NCI-H2081 (cell line): ENCODE data around the gene PTPRD.

Source experiments
- DNase-seq, 2 experiments: peaks; one replicate each; lab custom pipeline; 2025; lab: John Stamatoyannopoulos, UW

Gene PTPRD

GRCh38 chr9:8515748-8516147 is 2097.1 kb downstream of the PTPRD start:
- DNase-seq, result no peak

- no peak for DNase-seq
These were observed 2098.0 kb downstream of the PTPRD start for GRCh38 chr9:8514760-8515159.

GRCh38 chr9:8508671-8509290 is 2104.0 kb downstream of the PTPRD start:
- DNase-seq, result no peak

GRCh38 chr9:8494571-8494970 is 2118.2 kb downstream of the PTPRD start:
- DNase-seq, result no peak

- DNase-seq, result no peak
These were observed 2120.1 kb downstream of the PTPRD start for GRCh38 chr9:8492679-8493078.

GRCh38 chr9:8492024-8492423 is 2120.8 kb downstream of the PTPRD start:
- DNase-seq, result no peak

- DNase-seq, result no peak
These were observed 2121.2 kb downstream of the PTPRD start for GRCh38 chr9:8491563-8491962.

- DNase-seq, result no peak
These were observed 2123.0 kb downstream of the PTPRD start for GRCh38 chr9:8489835-8490234.

GRCh38 chr9:8486095-8486494 is 2126.7 kb downstream of the PTPRD start:
- peak; percentile 52 to 72 for DNase-seq

- DNase-seq, result no peak
These were observed 2128.1 kb downstream of the PTPRD start for GRCh38 chr9:8484597-8485191.

GRCh38 chr9:8477450-8477849 is 2135.4 kb downstream of the PTPRD start:
- no peak for DNase-seq

GRCh38 chr9:8474937-8475336 is 2137.9 kb downstream of the PTPRD start:
- no peak for DNase-seq

GRCh38 chr9:8473244-8474020 is 2139.4 kb downstream of the PTPRD start:
- no peak for DNase-seq

- DNase-seq, result peak; percentile 24 to 57
These were observed 2144.7 kb downstream of the PTPRD start for GRCh38 chr9:8468045-8468637.

GRCh38 chr9:8457816-8458215 is 2155.0 kb downstream of the PTPRD start:
- no peak for DNase-seq

GRCh38 chr9:8457055-8457454 is 2155.7 kb downstream of the PTPRD start:
- DNase-seq, result no peak

- no peak for DNase-seq
These were observed 2156.5 kb downstream of the PTPRD start for GRCh38 chr9:8456344-8456743.

- no peak for DNase-seq
These were observed 2161.8 kb downstream of the PTPRD start for GRCh38 chr9:8450810-8451545.

GRCh38 chr9:8448226-8448625 is 2164.6 kb downstream of the PTPRD start:
- DNase-seq, result no peak

- no peak for DNase-seq
These were observed 2165.2 kb downstream of the PTPRD start for GRCh38 chr9:8447601-8448000.

GRCh38 chr9:8437876-8438275 is 2174.9 kb downstream of the PTPRD start:
- DNase-seq, result no peak

- DNase-seq, result no peak
These were observed 2175.5 kb downstream of the PTPRD start for GRCh38 chr9:8437259-8437658.
